Activated naive CD8-positive, alpha-beta T cell treated with anti-CD3 and anti-CD28 coated beads, Interleukin-2, amount 10 ng/mL, durations not matched to agents 7 days and 5 days (primary cell): ENCODE results near the gene POLG. TPM values are rescaled to one million over a fixed set of nuclear protein-coding genes. Genes with fewer than 3 reads are reported as not detected.
"Not testable (repeated sequence)": the region's sequence is repeated elsewhere in the genome, so short reads cannot be mapped to it uniquely, and the experiment has no call there.

Experiments
- ATAC-seq: fragments of 150-1000 bp; cut with Tn5 transposase; one replicate; pipeline ENCODE4 v1.10.0; 2021; ENCODE audit warnings: low read depth, moderate library complexity
- POLR2A ChIA-PET: fragments of 350-600 bp; sonication (Branson Sonifier 250); formaldehyde crosslinking; loops from one replicate; lab custom pipeline; 2021; ENCODE audit warnings: antibody characterized with exemption; lab: Charles Lee
- DNase-seq: peaks from one replicate; pipeline ENCODE4 v3.0.0; 2021
- H3K27ac Mint-ChIP-seq: one replicate; pipeline ENCODE4 v1.8.0; 2022; ENCODE audit warnings: mild to moderate bottlenecking, mixed read lengths
- H3K27me3 Mint-ChIP-seq: one replicate; pipeline ENCODE4 v1.8.0; 2022; ENCODE audit warnings: mild to moderate bottlenecking, moderate library complexity, mixed read lengths
- H3K36me3 Mint-ChIP-seq: one replicate; pipeline ENCODE4 v1.8.0; 2021; ENCODE audit warnings: mild to moderate bottlenecking, mixed read lengths
- H3K4me1 Mint-ChIP-seq: one replicate; pipeline ENCODE4 v1.8.0; 2021; ENCODE audit warnings: mixed read lengths
- H3K4me3 Mint-ChIP-seq: one replicate; pipeline ENCODE4 v1.8.0; 2022; ENCODE audit warnings: mild to moderate bottlenecking, moderate library complexity, mixed read lengths
- H3K9me3 Mint-ChIP-seq: one replicate; pipeline ENCODE4 v1.8.0; 2021; ENCODE audit warnings: mixed read lengths
- microRNA-seq: library from miRNA; unstranded; fragments of <30 nt; microRNA quantifications from one replicate; pipeline ENCODE4 v1.2.0, GENCODE V29; 2022
- total RNA-seq, 2 experiments: library from RNA; stranded (reverse); gene quantifications; one replicate each; pipeline ENCODE4 v1.2.3, GENCODE V29; 2021

Gene POLG
- total RNA-seq, 2 experiments from 2014 or later = 138 to 139 TPM

DNA sequence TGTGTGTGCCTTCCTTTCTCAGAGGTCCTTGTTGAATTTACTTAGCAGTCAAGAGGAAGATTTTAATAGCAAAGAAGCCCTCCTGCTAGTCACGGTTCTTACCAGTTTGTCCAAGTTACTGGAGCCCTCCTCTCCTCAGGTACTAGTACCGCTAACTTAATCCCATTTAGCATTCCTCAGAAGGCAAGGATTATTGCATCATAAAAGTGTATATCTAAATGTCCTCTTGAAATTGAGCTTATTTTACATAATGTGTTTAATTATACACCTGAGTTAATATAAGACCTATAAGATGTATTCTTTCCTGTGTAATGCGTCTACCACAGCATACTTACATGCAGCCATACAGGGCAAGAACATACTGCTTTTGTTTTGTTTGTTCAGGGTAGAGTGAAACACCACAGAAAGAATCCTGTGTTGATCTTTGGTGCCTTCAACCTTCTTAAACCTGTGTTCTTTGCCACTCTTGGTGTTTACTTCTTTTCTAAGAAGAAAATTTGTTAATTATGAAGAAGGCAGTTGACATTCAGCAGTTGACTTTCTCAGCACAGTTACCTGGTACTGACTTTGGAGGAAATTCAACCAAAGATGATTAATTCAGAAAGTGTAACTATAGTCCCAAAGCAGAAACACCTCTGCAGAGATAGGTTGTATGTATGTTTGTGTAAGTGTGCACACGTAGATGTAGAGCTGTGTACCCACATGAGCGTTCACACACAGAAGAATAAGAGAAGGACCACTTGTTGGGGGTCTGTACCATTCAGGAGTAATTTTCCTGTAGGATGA, 33.1 kb downstream of the POLG start:
- no peaks in the 10 kb centered on the region for H3K27me3 Mint-ChIP-seq
- H3K36me3 Mint-ChIP-seq = peaks cover 44% of the 10 kb centered on the region

DNA sequence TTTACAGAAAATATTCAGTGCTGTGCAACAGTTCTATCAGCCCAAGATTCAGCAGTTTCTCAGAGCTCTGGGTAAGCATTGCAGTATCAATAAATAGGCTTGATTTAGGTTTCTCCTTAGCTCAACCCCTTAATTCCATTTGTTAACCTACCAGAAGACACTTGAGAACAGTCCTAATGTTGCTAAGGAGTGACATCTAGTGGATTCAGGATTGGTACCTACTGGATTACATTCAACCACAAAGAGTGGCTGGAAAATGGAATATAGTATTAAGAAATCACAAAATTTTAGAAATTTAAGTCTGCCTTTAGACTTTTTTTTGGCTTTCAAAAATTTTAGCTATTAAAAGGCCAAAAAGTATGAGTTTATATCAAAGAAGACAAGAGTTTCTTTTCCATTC, 34.7 kb downstream of the POLG start:
- Mint-ChIP-seq H3K36me3 (peaks cover 39% of the 10 kb centered on the region), H3K4me3 (no peak overlapping the region), H3K27me3 (no peaks in the 10 kb centered on the region), H3K9me3 (no peaks in the 10 kb centered on the region), H3K27ac (no peak overlapping the region), H3K4me1 (peaks cover 13% of the 10 kb centered on the region)
- POLR2A ChIA-PET = interaction anchor here (0.6 kb wide), 1 partner anchor 52 kb away, joined by 3 read pairs; no protein-coding TSS in a partner anchor
- ATAC-seq (no peak), DNase-seq (no peak)

More for the DNA sequence above, 33.1 kb downstream of the POLG start:
- no peak for DNase-seq
- no peak for ATAC-seq
- POLR2A ChIA-PET = no interaction called here
- Mint-ChIP-seq H3K27ac (peak overlapping the region; percentile 30), H3K9me3 (no peaks in the 10 kb centered on the region), H3K4me1 (peaks cover 13% of the 10 kb centered on the region), H3K4me3 (no peak overlapping the region)

DNA sequence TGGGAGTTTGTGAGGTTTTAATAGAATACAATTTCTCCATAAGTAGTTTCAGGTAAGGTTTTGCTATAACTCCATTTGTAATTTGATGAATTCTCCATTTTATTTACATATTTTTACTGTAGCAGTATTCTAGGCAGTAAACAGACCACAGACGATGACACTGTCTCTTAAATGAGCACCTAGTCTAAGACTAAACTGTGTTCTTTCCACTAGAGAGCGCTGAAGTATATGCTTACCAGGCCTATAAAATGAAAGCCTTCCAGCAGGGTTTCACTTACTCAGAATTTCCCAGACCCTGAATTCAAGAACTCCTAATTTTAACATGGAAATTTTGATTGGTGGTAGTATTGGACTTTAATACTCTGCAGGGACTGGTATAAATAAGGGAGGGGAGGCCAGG, 41.6 kb downstream of the POLG start:
- no peaks in the 10 kb centered on the region for H3K9me3 Mint-ChIP-seq
- ATAC-seq = no peak
- POLR2A ChIA-PET = no interaction called here
- peaks cover 41% of the 10 kb centered on the region for H3K36me3 Mint-ChIP-seq
- DNase-seq = no peak
- no peak overlapping the region for H3K27ac Mint-ChIP-seq
- H3K4me1 Mint-ChIP-seq = peaks cover under 1% of the 10 kb centered on the region
- no peaks in the 10 kb centered on the region for H3K27me3 Mint-ChIP-seq
- H3K4me3 Mint-ChIP-seq = no peak overlapping the region

DNA sequence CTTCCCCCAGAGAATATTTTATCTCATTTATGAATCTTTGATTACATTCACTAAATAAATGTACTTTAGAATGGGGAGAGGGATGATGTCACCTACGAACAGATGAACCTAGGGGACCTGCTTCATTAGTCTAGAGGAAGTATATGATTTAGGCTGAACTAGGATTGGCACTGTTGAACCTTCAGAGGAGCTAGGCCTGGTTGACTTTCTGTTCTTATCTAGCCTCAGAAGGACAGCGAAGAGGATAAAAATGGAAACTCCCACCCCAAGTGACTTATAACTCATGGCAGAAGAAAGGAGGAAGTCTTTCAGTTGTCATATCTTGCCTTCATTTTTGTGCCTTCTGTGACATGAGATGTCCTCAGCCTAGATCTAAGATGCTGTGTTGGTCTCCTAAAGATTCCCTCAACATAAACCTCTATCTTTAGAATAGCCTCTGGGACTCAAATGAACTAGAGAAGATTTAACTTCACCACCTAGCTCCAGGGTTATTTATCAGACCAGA, 42.6 kb downstream of the POLG start:
- DNase-seq (no peak), ATAC-seq (no peak)
- H3K9me3 Mint-ChIP-seq = no peaks in the 10 kb centered on the region
- POLR2A ChIA-PET = no interaction called here
- H3K4me3 Mint-ChIP-seq = no peak overlapping the region
- H3K4me1 Mint-ChIP-seq = no peaks in the 10 kb centered on the region
- no peak overlapping the region for H3K27ac Mint-ChIP-seq
- H3K27me3 Mint-ChIP-seq = no peaks in the 10 kb centered on the region
- peaks cover 42% of the 10 kb centered on the region for H3K36me3 Mint-ChIP-seq

DNA sequence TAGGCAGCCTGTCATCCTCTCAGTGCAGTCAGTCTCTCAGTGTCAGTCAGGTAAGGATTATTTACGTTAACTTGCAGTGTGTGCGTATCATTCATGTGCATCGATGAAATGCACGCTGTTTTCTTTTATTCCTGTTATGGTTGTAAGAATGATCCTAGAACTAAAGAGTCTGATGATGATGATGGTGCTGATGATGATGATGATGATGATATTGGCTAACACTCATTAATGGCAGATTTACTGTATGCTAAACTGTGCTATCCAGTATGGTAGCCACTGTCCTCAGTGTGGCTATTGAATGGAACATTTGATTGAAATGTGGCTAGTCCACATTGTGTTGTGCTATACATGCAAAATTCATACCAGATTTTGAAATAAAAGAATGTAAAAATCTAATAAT, 51.4 kb downstream of the POLG start:
- Mint-ChIP-seq H3K36me3 (peaks cover 48% of the 10 kb centered on the region), H3K27ac (no peak overlapping the region), H3K4me3 (no peak overlapping the region), H3K9me3 (no peaks in the 10 kb centered on the region), H3K4me1 (no peaks in the 10 kb centered on the region), H3K27me3 (no peaks in the 10 kb centered on the region)
- POLR2A ChIA-PET = no interaction called here
- DNase-seq = no peak
- ATAC-seq = no peak

DNA sequence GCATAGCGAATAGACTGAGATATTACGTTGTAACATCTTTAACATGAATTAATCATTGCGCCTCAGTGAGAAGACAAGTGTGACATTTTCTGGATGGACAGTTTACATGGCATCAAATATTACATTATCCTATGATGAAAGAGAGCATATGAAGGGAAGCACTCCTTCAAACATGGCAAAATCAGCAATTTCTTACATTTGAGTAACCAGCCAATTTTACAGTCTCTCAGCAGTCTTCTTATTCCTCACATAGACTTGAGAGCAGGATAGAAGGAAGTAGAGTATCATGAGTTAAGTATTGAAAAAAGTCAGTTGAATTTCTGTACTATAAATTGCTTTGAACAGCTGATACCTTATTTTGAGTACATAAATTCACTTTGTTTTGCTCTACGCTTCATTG, 52.0 kb downstream of the POLG start:
- ATAC-seq (no peak), DNase-seq (no peak)
- Mint-ChIP-seq H3K27me3 (no peaks in the 10 kb centered on the region), H3K9me3 (no peaks in the 10 kb centered on the region), H3K27ac (no peak overlapping the region), H3K36me3 (peaks cover 46% of the 10 kb centered on the region), H3K4me1 (no peaks in the 10 kb centered on the region), H3K4me3 (no peak overlapping the region)
- POLR2A ChIA-PET = interaction anchor here (0.6 kb wide), 1 partner anchor 9 kb away, joined by 4 read pairs; no protein-coding TSS in a partner anchor

DNA sequence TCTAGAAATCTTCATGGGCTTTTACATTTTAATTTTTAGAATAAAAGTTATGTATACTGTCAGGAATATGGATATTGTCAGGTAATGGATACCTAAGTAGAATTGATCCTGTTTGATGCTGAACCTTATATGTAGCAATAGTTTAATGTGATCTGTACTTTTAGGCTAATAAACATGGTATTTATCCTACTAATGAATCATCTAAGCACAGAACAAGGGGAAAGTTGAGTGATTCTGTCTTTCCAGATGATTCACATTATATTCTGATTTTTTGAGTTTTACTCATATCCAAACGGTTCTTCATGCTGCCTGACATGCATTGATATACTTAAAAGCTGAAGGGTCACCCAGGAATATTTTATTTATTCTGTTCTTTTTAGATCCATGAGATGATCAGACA, 56.3 kb downstream of the POLG start:
- ATAC-seq = no peak
- Mint-ChIP-seq H3K4me1 (peaks cover 2% of the 10 kb centered on the region), H3K27me3 (no peaks in the 10 kb centered on the region), H3K9me3 (no peaks in the 10 kb centered on the region), H3K36me3 (peaks cover 24% of the 10 kb centered on the region), H3K27ac (no peak overlapping the region), H3K4me3 (no peak overlapping the region)
- no peak for DNase-seq
- POLR2A ChIA-PET = no interaction called here

DNA sequence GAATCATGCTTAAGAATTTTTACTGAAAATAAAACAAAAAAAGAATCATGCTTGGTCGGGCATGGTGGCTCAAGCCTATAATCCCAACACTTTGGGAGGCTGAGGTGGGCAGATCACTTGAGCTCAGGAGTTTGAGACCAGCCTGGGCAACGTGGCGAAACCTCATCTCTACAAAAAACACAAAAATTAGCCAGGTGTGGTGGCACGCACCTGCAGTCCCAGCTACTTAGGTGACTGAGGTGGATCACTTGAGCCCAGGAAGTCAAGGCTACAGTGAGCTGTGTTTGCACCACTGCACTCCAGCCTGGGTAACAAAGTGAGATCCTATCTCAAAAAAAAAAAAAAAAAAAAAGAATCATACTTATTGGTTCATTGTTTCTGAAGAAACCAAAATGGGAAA, 57.3 kb downstream of the POLG start:
- ATAC-seq, H3K27me3 Mint-ChIP-seq, H3K27ac Mint-ChIP-seq, H3K4me3 Mint-ChIP-seq, H3K4me1 Mint-ChIP-seq, H3K9me3 Mint-ChIP-seq, DNase-seq, POLR2A ChIA-PET: not testable (repeated sequence)
- H3K36me3 Mint-ChIP-seq = peaks cover 20% of the 10 kb centered on the region

Small RNA genes lying within 50 kb of the gene (microRNA-seq; reads per million reads assigned to microRNA genes)
- gene MIR6766 (not detected), gene MIR9-3 (not detected)

Other genes with a start within 250 kb of the POLG start
- gene ABHD2, start 246.4 kb downstream of the POLG start, total RNA-seq = 10 to 100 TPM; 54.1 to 62.8 TPM
- not detected for gene RLBP1, start 113.2 kb downstream of the POLG start, total RNA-seq
- 100 to 1,000 TPM; 155 to 161 TPM for gene FANCI, start 90.8 kb downstream of the POLG start, total RNA-seq
- gene RHCG, start 161.8 kb upstream of the POLG start, total RNA-seq = not detected
- gene TICRR, start 240.6 kb upstream of the POLG start, total RNA-seq = 10 to 100 TPM; 18.6 to 20.6 TPM